Glutamatergic neuron (in vitro differentiated cells): ENCODE data around the gene OLFML2B. TPM values are rescaled to one million over a fixed set of nuclear protein-coding genes. Genes with fewer than 3 reads are reported as not detected.

Experiments used
- DNase-seq: peaks from one replicate; pipeline ENCODE4 v3.0.0; 2022
- H3K27ac Mint-ChIP-seq: one replicate; pipeline ENCODE4 v1.8.0; 2020; ENCODE audit warnings: mild to moderate bottlenecking, mixed read lengths, inconsistent platforms; ENCODE audit not compliant: unreplicated experiment
- H3K27me3 Mint-ChIP-seq: one replicate; pipeline ENCODE4 v1.8.0; 2020; ENCODE audit warnings: mild to moderate bottlenecking, moderate library complexity, mixed read lengths, inconsistent platforms; ENCODE audit not compliant: unreplicated experiment
- H3K36me3 Mint-ChIP-seq: one replicate; pipeline ENCODE4 v1.8.0; 2020; ENCODE audit warnings: mild to moderate bottlenecking, mixed read lengths, inconsistent platforms; ENCODE audit not compliant: unreplicated experiment
- H3K4me1 Mint-ChIP-seq: one replicate; pipeline ENCODE4 v1.8.0; 2020; ENCODE audit warnings: mild to moderate bottlenecking, low read depth, mixed read lengths, inconsistent platforms; ENCODE audit not compliant: unreplicated experiment
- H3K4me3 Mint-ChIP-seq: one replicate; pipeline ENCODE4 v1.8.0; 2020; ENCODE audit warnings: mild to moderate bottlenecking, mixed read lengths, inconsistent platforms; ENCODE audit not compliant: unreplicated experiment
- H3K9me3 Mint-ChIP-seq: one replicate; pipeline ENCODE4 v1.8.0; 2020; ENCODE audit warnings: mild to moderate bottlenecking, moderate library complexity, mixed read lengths, inconsistent platforms; ENCODE audit not compliant: unreplicated experiment
- CTCF ChIP-seq: fragments of 200-600 bp; sonication (generic); IDR thresholded peaks from one replicate; pipeline ENCODE4 v1.5.0; 2021; ENCODE audit not compliant: partially characterized antibody, unreplicated experiment
- total RNA-seq: library from RNA; stranded (reverse); fragmentation: NEBNext Ultra II Directional; extraction: Animal tissue kit (Norgen Biotek cat#: 25700); gene quantifications from one replicate; pipeline ENCODE4 v1.2.1, GENCODE V29; 2021; ENCODE audit not compliant: unreplicated experiment

The OLFML2B gene
- total RNA-seq, 1 donor from 2014 or later: 56.5 TPM

GRCh38 chr1:161962091-161962887 is 61.4 kb downstream of the OLFML2B start:
- no peak overlapping the region for H3K27ac Mint-ChIP-seq
- peaks cover 2% of the 10 kb centered on the region for H3K27me3 Mint-ChIP-seq
- H3K9me3 Mint-ChIP-seq: no peaks in the 10 kb centered on the region
- H3K4me3 Mint-ChIP-seq: no peak overlapping the region
- DNase-seq: no peak
- H3K36me3 Mint-ChIP-seq: no peaks in the 10 kb centered on the region
- TF ChIP-seq CTCF: no peak
- H3K4me1 Mint-ChIP-seq: no peaks in the 10 kb centered on the region

GRCh38 chr1:161958425-161958824 is 65.2 kb downstream of the OLFML2B start:
- peaks cover 2% of the 10 kb centered on the region for H3K27me3 Mint-ChIP-seq
- no peak overlapping the region for H3K27ac Mint-ChIP-seq
- no peaks in the 10 kb centered on the region for H3K4me1 Mint-ChIP-seq
- DNase-seq: no peak
- TF ChIP-seq CTCF: no peak
- H3K36me3 Mint-ChIP-seq: no peaks in the 10 kb centered on the region
- no peak overlapping the region for H3K4me3 Mint-ChIP-seq
- H3K9me3 Mint-ChIP-seq: no peaks in the 10 kb centered on the region

GRCh38 chr1:161956930-161957329 is 66.7 kb downstream of the OLFML2B start:
- Mint-ChIP-seq H3K27me3 (peaks cover 2% of the 10 kb centered on the region), H3K36me3 (no peaks in the 10 kb centered on the region), H3K9me3 (no peaks in the 10 kb centered on the region), H3K4me1 (no peaks in the 10 kb centered on the region), H3K4me3 (no peak overlapping the region), H3K27ac (no peak overlapping the region)
- TF ChIP-seq CTCF: no peak
- no peak for DNase-seq

- Mint-ChIP-seq H3K4me1 (no peaks in the 10 kb centered on the region), H3K9me3 (peaks cover 2% of the 10 kb centered on the region), H3K27me3 (peaks cover 2% of the 10 kb centered on the region), H3K4me3 (no peak overlapping the region), H3K36me3 (no peaks in the 10 kb centered on the region), H3K27ac (no peak overlapping the region)
- TF ChIP-seq CTCF: no peak
- DNase-seq: no peak
Observed at GRCh38 chr1:161956097-161956496, 67.6 kb downstream of the OLFML2B start.

- no peak overlapping the region for H3K27ac Mint-ChIP-seq
- H3K9me3 Mint-ChIP-seq: peaks cover 2% of the 10 kb centered on the region
- no peaks in the 10 kb centered on the region for H3K4me1 Mint-ChIP-seq
- no peaks in the 10 kb centered on the region for H3K36me3 Mint-ChIP-seq
- H3K4me3 Mint-ChIP-seq: no peak overlapping the region
- DNase-seq: no peak
- TF ChIP-seq CTCF: no peak
- H3K27me3 Mint-ChIP-seq: peaks cover 2% of the 10 kb centered on the region
Observed at GRCh38 chr1:161955606-161956005, 68.1 kb downstream of the OLFML2B start.
